Erythroblast (primary cell): ENCODE measurements around the gene PCP4.

Experiments
- GATA1 ChIP-seq: IDR thresholded peaks from 2 replicates; pipeline ENCODE4 v1.6.1; 2011; ENCODE audit warnings: low read depth, mild to moderate bottlenecking, control low read depth, low read length, moderate library complexity
- POLR2A ChIP-seq: IDR thresholded peaks from 2 replicates; pipeline ENCODE4 v1.6.1; 2011; ENCODE audit warnings: mild to moderate bottlenecking, low read length

- TF ChIP-seq POLR2A (no peak), GATA1 (no peak)
Observed at GRCh38 chr21:39952265-39952664, 85.0 kb downstream of the PCP4 start.
